ENCODE results near the gene NTS. TPM values are rescaled to one million over a fixed set of nuclear protein-coding genes. Genes with fewer than 3 reads are reported as not detected.

NTS gene
- total and polyA plus RNA-seq, 2 experiments from 2014 or later: not detected

DNA sequence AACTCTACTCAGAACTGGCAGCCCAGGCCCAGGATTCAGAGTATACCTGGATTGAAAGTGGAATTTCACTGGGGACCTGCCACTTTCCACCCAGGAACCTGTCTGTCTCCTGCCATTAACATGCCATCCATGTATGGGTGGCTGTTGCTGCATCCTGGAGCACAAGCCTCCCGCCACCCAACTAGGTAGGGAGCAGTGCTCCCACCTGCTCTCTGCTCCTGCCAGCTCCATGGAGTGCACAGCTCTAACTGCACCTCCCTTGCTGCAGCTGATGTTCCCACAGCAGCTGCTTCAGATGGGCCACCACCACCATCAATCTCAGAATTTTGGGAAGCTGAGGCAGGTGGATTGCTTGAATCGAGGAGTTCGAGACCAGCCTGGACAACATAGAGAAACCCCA lies 17.1 kb upstream of the NTS start:
- Histone ChIP-seq H3K4me2 (ENCODE audit: unreplicated experiment) (no peak overlapping the region), H3K4me1 (ENCODE audit: insufficient read depth) (no peaks in the 10 kb centered on the region), H2AFZ (no peak overlapping the region), H3K36me3 (ENCODE audit: low read depth) (no peaks in the 10 kb centered on the region), H3K27ac (no peak overlapping the region), H3K9ac (no peak overlapping the region), H3K9me3 (ENCODE audit: low read depth) (no peaks in the 10 kb centered on the region), H3K9me2 (ENCODE audit: insufficient read depth) (no peaks in the 10 kb centered on the region), H3K79me2 (ENCODE audit: insufficient read depth) (no peaks in the 10 kb centered on the region), H3K4me3 (no peak overlapping the region), H3F3A (ENCODE audit: insufficient read depth) (no peaks in the 10 kb centered on the region), H3K27me3 (replicated peaks; ENCODE audit: insufficient read depth) (no peaks in the 10 kb centered on the region), H4K20me1 (ENCODE audit: insufficient read depth) (no peaks in the 10 kb centered on the region)
- WGBS, 2 experiments (ENCODE audit: low coverage in 1 of 2, low lambda C conversion rate in 2 of 2, missing lambda C conversion rate in 2 of 2): 61 to 80% methylated on average over 3 of the region's 3 CpGs
- in situ Hi-C loops (cut with MboI): no loop called here
- TF ChIP-seq EZH2phosphoT487 (IDR thresholded peaks at IDR 0.05; ENCODE audit: insufficient read depth, low read depth) (no peak), EZH2 (IDR thresholded peaks at IDR 0.05; ENCODE audit: insufficient read depth, poor library complexity, severe bottlenecking) (no peak)
- no peak for DNase-seq

DNA sequence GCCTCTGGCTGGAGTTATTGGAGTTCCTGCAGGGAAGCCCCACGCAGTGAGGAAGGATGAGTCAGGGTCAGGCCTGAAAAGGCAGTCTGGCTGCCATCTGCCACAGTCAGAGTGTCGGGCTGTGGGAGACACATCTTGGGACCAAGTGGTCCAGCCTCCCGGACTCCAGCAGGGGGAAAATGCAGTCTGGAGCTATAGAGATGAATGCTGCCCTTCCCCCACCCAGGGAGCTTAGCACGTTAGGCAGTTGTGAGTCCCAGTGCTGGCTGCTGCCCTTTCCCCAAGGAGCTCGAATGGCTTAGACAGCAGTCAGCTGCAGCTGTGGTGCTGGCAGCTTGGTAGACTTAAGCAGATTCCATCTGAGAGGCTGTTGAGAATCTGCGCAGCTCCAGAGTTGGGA lies 8.2 kb upstream of the NTS start:
- Histone ChIP-seq H3K27me3 (replicated peaks; ENCODE audit: insufficient read depth) (no peaks in the 10 kb centered on the region), H3K4me2 (ENCODE audit: unreplicated experiment) (no peak overlapping the region), H3K9ac (no peak overlapping the region), H2AFZ (no peak overlapping the region), H3F3A (ENCODE audit: insufficient read depth) (no peaks in the 10 kb centered on the region), H3K36me3 (ENCODE audit: low read depth) (no peaks in the 10 kb centered on the region), H3K79me2 (ENCODE audit: insufficient read depth) (no peaks in the 10 kb centered on the region), H3K27ac (no peak overlapping the region), H3K9me3 (ENCODE audit: low read depth) (no peaks in the 10 kb centered on the region), H3K9me2 (ENCODE audit: insufficient read depth) (no peaks in the 10 kb centered on the region), H3K4me1 (ENCODE audit: insufficient read depth) (0 out of 2 replicates have a peak, but pooled peaks cover 9% of the 10 kb centered on the region), H4K20me1 (ENCODE audit: insufficient read depth) (no peaks in the 10 kb centered on the region), H3K4me3 (no peak overlapping the region)
- in situ Hi-C loops (cut with MboI): no loop called here
- WGBS, 2 experiments (ENCODE audit: low coverage in 1 of 2, low lambda C conversion rate in 2 of 2, missing lambda C conversion rate in 2 of 2): 67 to 72% methylated on average over 6 of the region's 6 CpGs
- DNase-seq: peak; percentile 41
- TF ChIP-seq EZH2 (IDR thresholded peaks at IDR 0.05; ENCODE audit: insufficient read depth, poor library complexity, severe bottlenecking): no peak
- TF ChIP-seq EZH2phosphoT487 (IDR thresholded peaks at IDR 0.05; ENCODE audit: insufficient read depth, low read depth): no peak

DNA sequence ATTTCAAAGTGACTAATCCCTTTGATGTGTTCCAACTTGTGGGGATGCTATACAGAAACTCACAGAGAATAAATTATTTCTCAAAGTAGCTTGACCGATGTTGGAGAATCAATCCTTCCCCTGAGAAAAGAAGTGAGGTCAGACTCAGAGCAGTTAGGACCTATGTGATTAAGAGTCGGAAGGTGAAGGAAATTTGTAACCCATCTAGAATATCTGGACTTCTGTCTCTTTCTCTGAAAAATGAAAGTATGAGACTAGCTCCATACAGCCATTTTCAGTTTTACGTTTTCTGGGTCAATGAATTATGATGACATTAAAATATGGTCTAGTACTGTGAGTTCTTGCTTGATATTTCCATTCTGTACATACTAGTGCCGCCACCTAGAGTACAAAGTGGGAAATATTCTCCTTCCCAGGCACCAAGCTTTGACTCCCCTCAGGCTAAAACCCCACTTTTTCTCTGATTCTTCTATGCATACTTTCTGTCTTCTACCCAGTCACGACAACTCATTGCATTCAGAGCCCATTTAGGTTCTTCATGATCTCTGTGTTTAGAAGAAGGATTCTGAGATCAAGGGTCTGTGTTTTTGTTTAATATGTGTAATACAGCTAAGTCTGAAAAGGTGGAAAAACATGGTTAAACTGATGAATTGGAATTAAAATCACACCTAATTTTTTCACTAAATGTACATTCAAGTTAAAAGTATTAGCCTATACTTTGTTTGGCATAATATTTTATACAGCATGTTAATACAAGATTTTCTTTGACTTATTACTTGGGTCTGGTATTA lies 6.9 kb upstream of the NTS start:
- Histone ChIP-seq H4K20me1 (ENCODE audit: insufficient read depth) (no peaks in the 10 kb centered on the region), H3K9ac (no peak overlapping the region), H2AFZ (peak overlapping the region; percentile 59), H3K4me3 (peak overlapping the region; percentile 37; the same call in 1 of the 2 replicates), H3K79me2 (ENCODE audit: insufficient read depth) (no peaks in the 10 kb centered on the region), H3K4me2 (ENCODE audit: unreplicated experiment) (peak overlapping the region; percentile 54), H3F3A (ENCODE audit: insufficient read depth) (no peaks in the 10 kb centered on the region), H3K27ac (no peak overlapping the region), H3K4me1 (ENCODE audit: insufficient read depth) (0 out of 2 replicates have a peak, but pooled peaks cover 9% of the 10 kb centered on the region), H3K9me2 (ENCODE audit: insufficient read depth) (no peaks in the 10 kb centered on the region), H3K9me3 (ENCODE audit: low read depth) (no peaks in the 10 kb centered on the region), H3K36me3 (ENCODE audit: low read depth) (no peaks in the 10 kb centered on the region), H3K27me3 (replicated peaks; ENCODE audit: insufficient read depth) (no peaks in the 10 kb centered on the region)
- peak; percentile 71 for DNase-seq
- TF ChIP-seq EZH2 (IDR thresholded peaks at IDR 0.05; ENCODE audit: insufficient read depth, poor library complexity, severe bottlenecking) (no peak), EZH2phosphoT487 (IDR thresholded peaks at IDR 0.05; ENCODE audit: insufficient read depth, low read depth) (no peak)
- in situ Hi-C loops (cut with MboI): no loop called here
- WGBS, 2 experiments (ENCODE audit: low coverage in 1 of 2, low lambda C conversion rate in 2 of 2, missing lambda C conversion rate in 2 of 2): 15 to 19% methylated on average over 5 of the region's 5 CpGs

DNA sequence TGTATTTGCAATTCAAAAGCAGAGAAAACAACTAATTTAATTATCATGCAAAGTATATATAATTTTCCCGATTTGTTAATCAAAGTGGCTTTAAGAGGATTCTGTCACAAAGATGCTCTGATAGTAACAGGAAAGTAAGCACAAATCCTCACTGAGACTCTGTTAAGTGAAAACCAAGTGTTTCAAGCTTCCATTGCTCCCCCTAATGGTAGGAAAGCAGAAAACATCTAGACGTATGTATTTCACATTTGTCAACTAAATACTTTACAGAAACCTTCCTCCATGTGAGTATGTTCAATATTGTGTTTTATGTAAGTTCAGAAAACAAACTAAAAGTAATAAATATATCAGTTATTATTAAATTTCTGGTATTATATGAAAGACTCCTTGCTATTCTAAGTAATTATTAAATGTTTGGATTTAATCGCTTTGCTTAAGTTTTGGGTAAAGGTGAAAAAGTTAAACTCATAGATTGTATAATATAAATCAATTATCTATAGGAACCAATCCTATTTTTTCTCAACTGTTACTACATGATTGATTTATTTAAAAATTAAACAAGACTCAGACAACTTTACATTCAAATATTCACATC lies 1.5 kb upstream of the NTS start:
- in situ Hi-C loops (cut with MboI): loop anchor here (10.0 kb wide), 1 partner anchor 388 kb away; no protein-coding TSS in a partner anchor
- Histone ChIP-seq H3K4me1 (ENCODE audit: insufficient read depth) (0 out of 2 replicates have a peak, but pooled peaks cover 4% of the 10 kb centered on the region), H3K9me2 (ENCODE audit: insufficient read depth) (no peaks in the 10 kb centered on the region), H3K27ac (no peak overlapping the region), H4K20me1 (ENCODE audit: insufficient read depth) (no peaks in the 10 kb centered on the region), H3K4me2 (ENCODE audit: unreplicated experiment) (no peak overlapping the region), H3K4me3 (no peak overlapping the region), H3K27me3 (replicated peaks; ENCODE audit: insufficient read depth) (0 out of 2 replicates have a peak, but pooled peaks cover 4% of the 10 kb centered on the region), H3F3A (ENCODE audit: insufficient read depth) (no peaks in the 10 kb centered on the region), H3K36me3 (ENCODE audit: low read depth) (no peaks in the 10 kb centered on the region), H3K79me2 (ENCODE audit: insufficient read depth) (no peaks in the 10 kb centered on the region), H2AFZ (no peak overlapping the region), H3K9me3 (ENCODE audit: low read depth) (no peaks in the 10 kb centered on the region), H3K9ac (no peak overlapping the region)
- no peak for TF ChIP-seq EZH2phosphoT487 (IDR thresholded peaks at IDR 0.05; ENCODE audit: insufficient read depth, low read depth)
- no peak for TF ChIP-seq EZH2 (IDR thresholded peaks at IDR 0.05; ENCODE audit: insufficient read depth, poor library complexity, severe bottlenecking)
- DNase-seq: peak; percentile 73
- WGBS, 2 experiments (ENCODE audit: low coverage in 1 of 2, low lambda C conversion rate in 2 of 2, missing lambda C conversion rate in 2 of 2): 33 to 35% methylated on average over 3 of the region's 3 CpGs
